Activated T-cell treated with anti-CD3 and anti-CD28 coated beads, Interleukin-2, amount 50 U/mL, for 4 hours (primary cell): ENCODE results near the gene ENAM. TPM values are rescaled to one million over a fixed set of nuclear protein-coding genes. Genes with fewer than 3 reads are reported as not detected.

Source experiments
- ATAC-seq, 2 donors: fragments of 200-7000 bp; cut with Tn5 transposase; one replicate each; pipeline ENCODE4 v1.10.0; 2021
- DNase-seq: peaks from one replicate; pipeline ENCODE4 v3.0.0-alpha.2; 2020
- H3K27me3 Mint-ChIP-seq: one replicate; pipeline ENCODE4 v1.8.0; 2021; ENCODE audit warnings: low read depth, mixed read lengths
- H3K36me3 Mint-ChIP-seq: one replicate; pipeline ENCODE4 v1.8.0; 2022; ENCODE audit warnings: mixed read lengths; ENCODE audit not compliant: insufficient read depth
- H3K4me1 Mint-ChIP-seq: one replicate; pipeline ENCODE4 v1.8.0; 2021; ENCODE audit warnings: low read depth, mixed read lengths
- H3K4me3 Mint-ChIP-seq: one replicate; pipeline ENCODE4 v1.8.0; 2021; ENCODE audit warnings: mild to moderate bottlenecking, moderate library complexity, mixed read lengths
- H3K9me3 Mint-ChIP-seq: one replicate; pipeline ENCODE4 v1.8.0; 2021; ENCODE audit warnings: mixed read lengths
- total RNA-seq, 3 donors: library from RNA; stranded (reverse); gene quantifications; one replicate each; pipeline ENCODE4 v1.2.1, GENCODE V29; 2021

The ENAM gene
- total RNA-seq, 3 donors from 2014 or later = not detected

- H3K4me3 Mint-ChIP-seq = no peak overlapping the region
- DNase-seq = no peak
- H3K4me1 Mint-ChIP-seq = peaks cover 5% of the 10 kb centered on the region
- H3K9me3 Mint-ChIP-seq = no peaks in the 10 kb centered on the region
- H3K36me3 Mint-ChIP-seq = no peaks in the 10 kb centered on the region
- peaks cover 14% of the 10 kb centered on the region for H3K27me3 Mint-ChIP-seq
- no peak for ATAC-seq
Observed at GRCh38 chr4:70608324-70608723, 20.2 kb upstream of the ENAM start.

DNA sequence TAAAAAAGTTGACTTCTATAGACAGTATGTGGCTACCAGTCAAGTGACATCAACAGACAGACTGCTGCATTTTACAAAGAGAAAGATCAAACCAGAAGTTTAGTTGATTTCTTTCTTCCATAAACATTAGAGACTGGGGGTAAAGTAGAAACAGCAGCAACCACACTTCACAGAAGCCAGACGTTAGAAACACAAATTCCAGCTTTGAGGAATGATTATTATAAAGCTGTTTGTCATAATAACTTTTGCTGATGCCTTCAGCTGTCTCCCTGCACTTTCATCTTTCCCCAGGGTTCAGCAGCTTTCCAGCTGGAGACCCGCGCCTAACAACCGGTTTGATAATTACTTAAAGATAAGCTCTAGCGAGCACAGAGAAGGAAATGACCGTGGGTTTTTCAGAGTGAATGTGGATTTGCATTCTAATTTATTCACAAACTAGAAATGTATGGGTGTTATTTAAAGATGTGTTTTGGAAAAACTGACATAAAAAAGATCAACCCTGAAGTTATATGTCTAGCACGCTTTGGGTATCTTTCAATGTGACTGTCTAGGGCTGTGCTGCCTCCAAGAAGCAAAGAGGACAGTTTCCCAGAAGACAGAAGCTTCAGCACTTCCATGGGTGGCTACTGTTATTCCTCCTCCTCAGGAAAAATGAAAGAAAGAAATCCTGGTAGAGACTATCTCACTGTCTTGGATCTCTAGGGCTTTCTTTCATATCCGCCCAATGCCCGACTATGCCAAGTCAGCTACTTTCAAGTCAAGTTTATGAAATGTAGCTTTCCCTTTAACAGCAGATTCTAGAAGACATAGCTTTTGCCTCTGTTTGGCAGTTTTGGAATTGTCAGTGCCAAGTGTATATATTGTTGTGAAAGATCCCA is 15.0 kb upstream of the ENAM start:
- Mint-ChIP-seq H3K4me1 (peaks cover 13% of the 10 kb centered on the region), H3K9me3 (no peaks in the 10 kb centered on the region), H3K27me3 (peaks cover 8% of the 10 kb centered on the region), H3K4me3 (no peak overlapping the region), H3K36me3 (no peaks in the 10 kb centered on the region)
- DNase-seq (no peak), ATAC-seq (peak; percentile 43 to 46)

GRCh38 chr4:70614184-70614555 is 14.4 kb upstream of the ENAM start:
- ATAC-seq (no peak), DNase-seq (no peak)
- Mint-ChIP-seq H3K27me3 (peaks cover 5% of the 10 kb centered on the region), H3K9me3 (no peaks in the 10 kb centered on the region), H3K4me1 (peaks cover 13% of the 10 kb centered on the region), H3K36me3 (no peaks in the 10 kb centered on the region), H3K4me3 (no peak overlapping the region)

DNA sequence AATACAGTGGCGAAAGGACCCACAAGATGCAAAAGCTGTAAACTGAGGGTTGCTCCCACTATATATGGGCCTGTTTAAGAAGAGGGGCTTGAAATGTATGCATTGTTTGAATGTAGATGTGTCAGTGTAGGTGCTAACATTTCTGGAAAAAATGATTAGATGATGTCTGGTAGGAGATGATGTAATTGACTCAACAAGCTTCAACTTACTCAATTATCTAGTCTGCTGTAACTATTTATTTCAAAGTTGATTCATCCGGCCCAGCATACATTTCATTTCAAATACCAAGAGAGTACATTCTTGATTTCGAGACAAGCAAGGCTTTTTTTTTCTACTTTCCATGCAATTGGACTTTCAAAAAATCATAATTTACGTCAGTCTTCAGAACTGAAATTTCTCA is 9.3 kb upstream of the ENAM start:
- Mint-ChIP-seq H3K36me3 (no peaks in the 10 kb centered on the region), H3K4me1 (no peaks in the 10 kb centered on the region), H3K4me3 (no peak overlapping the region), H3K27me3 (no peaks in the 10 kb centered on the region), H3K9me3 (no peaks in the 10 kb centered on the region)
- ATAC-seq = no peak
- DNase-seq = no peak

GRCh38 chr4:70619778-70620177 is 8.8 kb upstream of the ENAM start:
- Mint-ChIP-seq H3K4me1 (no peaks in the 10 kb centered on the region), H3K27me3 (no peaks in the 10 kb centered on the region), H3K36me3 (no peaks in the 10 kb centered on the region), H3K9me3 (no peaks in the 10 kb centered on the region), H3K4me3 (no peak overlapping the region)
- ATAC-seq = no peak
- no peak for DNase-seq

- no peak for DNase-seq
- no peaks in the 10 kb centered on the region for H3K4me1 Mint-ChIP-seq
- H3K36me3 Mint-ChIP-seq = no peaks in the 10 kb centered on the region
- H3K4me3 Mint-ChIP-seq = no peak overlapping the region
- H3K27me3 Mint-ChIP-seq = no peaks in the 10 kb centered on the region
- no peak for ATAC-seq
- no peaks in the 10 kb centered on the region for H3K9me3 Mint-ChIP-seq
Observed at GRCh38 chr4:70623323-70623722, 5.2 kb upstream of the ENAM start.

DNA sequence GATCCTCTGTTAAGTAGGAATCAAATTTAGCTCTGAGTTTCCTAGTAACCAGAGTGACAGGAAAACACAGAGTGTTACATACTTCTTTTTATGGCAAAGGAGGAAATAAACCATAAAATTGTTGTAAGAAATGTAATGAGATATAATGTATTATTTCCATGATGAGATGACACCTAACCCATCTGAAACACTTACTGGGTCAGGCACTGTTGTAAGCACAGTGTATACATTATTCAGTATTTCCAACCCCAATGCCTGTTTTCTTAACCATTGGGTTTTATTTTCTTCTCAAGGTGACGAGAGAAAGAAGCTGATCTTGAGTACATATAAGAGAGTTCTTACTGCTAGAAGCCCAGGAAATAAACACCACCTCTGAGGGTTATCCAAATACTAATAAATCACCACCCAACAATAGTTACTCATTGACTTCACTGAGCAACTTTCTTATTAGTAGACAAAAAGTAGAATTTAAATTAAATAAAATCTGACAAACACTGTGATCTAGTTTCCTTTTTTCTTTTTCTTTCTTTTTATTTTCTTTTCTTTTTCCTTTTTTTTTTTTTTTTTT is 4.2 kb upstream of the ENAM start:
- no peak overlapping the region for H3K4me3 Mint-ChIP-seq
- DNase-seq = no peak
- no peaks in the 10 kb centered on the region for H3K27me3 Mint-ChIP-seq
- H3K36me3 Mint-ChIP-seq = no peaks in the 10 kb centered on the region
- no peaks in the 10 kb centered on the region for H3K9me3 Mint-ChIP-seq
- no peaks in the 10 kb centered on the region for H3K4me1 Mint-ChIP-seq
- ATAC-seq = no peak

GRCh38 chr4:70627620-70628019 is 924 bp upstream of the ENAM start:
- Mint-ChIP-seq H3K27me3 (peaks cover 4% of the 10 kb centered on the region), H3K4me3 (no peak overlapping the region), H3K9me3 (no peaks in the 10 kb centered on the region), H3K36me3 (no peaks in the 10 kb centered on the region), H3K4me1 (no peaks in the 10 kb centered on the region)
- ATAC-seq (no peak), DNase-seq (no peak)

- Mint-ChIP-seq H3K9me3 (no peaks in the 10 kb centered on the region), H3K27me3 (peaks cover 8% of the 10 kb centered on the region), H3K4me1 (no peaks in the 10 kb centered on the region), H3K36me3 (no peaks in the 10 kb centered on the region), H3K4me3 (no peak overlapping the region)
- ATAC-seq = peak; percentile 34 to 35
- DNase-seq = no peak
Observed at GRCh38 chr4:70629469-70630090, 1.0 kb downstream of the ENAM start.

DNA sequence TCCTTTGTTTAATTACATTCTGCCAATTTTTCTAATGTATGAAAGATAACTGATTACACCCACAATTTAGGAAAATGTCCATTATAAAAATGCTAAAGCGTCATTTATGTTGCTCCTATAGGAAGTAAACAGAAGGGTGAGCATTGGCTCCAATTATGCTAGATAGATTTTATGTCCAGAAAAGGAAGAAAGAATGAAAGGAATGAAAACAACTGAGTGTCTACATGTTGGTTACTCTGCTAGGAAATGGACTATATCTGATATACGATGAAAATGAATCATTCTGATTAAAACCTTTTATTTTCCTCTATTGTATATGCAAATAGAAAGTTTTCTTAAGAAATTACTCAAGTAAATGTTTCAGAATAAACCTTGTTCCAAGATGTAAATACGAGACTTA is 1.6 kb downstream of the ENAM start:
- Mint-ChIP-seq H3K36me3 (no peaks in the 10 kb centered on the region), H3K4me3 (no peak overlapping the region), H3K27me3 (peaks cover 8% of the 10 kb centered on the region), H3K4me1 (no peaks in the 10 kb centered on the region), H3K9me3 (no peaks in the 10 kb centered on the region)
- ATAC-seq = no peak
- no peak for DNase-seq

GRCh38 chr4:70632028-70632427 is 3.5 kb downstream of the ENAM start:
- DNase-seq (no peak), ATAC-seq (no peak)
- Mint-ChIP-seq H3K27me3 (peaks cover 8% of the 10 kb centered on the region), H3K4me3 (no peak overlapping the region), H3K36me3 (no peaks in the 10 kb centered on the region), H3K4me1 (no peaks in the 10 kb centered on the region), H3K9me3 (no peaks in the 10 kb centered on the region)

DNA sequence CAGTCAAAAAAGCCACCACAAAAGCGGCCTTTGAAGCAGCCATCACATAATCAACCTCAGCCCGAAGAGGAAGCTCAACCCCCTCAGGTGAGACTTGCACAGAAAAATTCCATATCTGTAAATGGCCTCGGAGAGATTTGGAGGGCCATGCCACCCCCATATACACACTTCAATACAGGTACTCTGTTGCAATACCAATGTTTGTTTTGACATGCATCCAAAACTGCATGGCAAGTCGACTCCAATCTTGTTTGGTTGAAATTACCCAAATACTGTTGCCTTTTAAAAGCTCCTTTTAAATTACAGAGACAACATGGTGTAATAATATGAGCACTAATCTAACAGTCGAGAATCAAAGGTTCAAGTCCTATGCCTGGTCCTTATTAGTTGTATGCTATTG is 5.9 kb downstream of the ENAM start:
- Mint-ChIP-seq H3K27me3 (peaks cover 8% of the 10 kb centered on the region), H3K4me3 (no peak overlapping the region), H3K36me3 (no peaks in the 10 kb centered on the region), H3K9me3 (no peaks in the 10 kb centered on the region), H3K4me1 (no peaks in the 10 kb centered on the region)
- ATAC-seq = no peak
- no peak for DNase-seq

DNA sequence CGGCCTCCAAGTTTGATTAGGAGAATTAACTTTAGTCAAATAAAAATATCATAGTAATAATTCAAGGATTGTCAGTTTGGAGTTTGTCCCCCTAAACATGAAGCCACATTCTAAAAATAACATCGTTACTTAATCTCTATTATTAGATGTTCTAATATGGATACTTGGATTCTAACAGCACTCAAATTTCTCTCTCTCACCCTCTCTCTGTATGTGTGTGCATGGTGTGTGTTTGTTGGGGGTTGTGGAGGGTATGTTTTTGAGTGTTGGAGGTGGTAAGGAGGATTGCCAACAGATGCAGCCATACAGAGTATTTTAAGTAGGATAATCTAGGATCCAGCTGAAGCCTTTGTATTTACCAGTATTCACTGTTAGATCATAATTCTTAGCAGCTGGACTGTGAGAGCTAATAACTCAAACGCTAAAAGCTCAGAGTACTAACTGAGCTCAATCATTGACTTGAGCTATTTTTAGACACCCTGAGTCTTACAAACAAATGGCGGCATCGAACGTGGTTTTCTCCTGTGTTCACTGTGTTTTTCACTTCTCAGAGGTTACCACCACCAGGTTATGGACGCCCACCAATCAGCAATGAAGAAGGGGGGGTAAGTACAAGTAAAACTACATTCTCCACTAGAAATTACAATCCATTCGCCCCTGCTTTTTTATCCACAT is 8.8 kb downstream of the ENAM start:
- no peak overlapping the region for H3K4me3 Mint-ChIP-seq
- H3K4me1 Mint-ChIP-seq = peaks cover 2% of the 10 kb centered on the region
- no peaks in the 10 kb centered on the region for H3K9me3 Mint-ChIP-seq
- DNase-seq (no peak), ATAC-seq (no peak)
- peaks cover 4% of the 10 kb centered on the region for H3K27me3 Mint-ChIP-seq
- no peaks in the 10 kb centered on the region for H3K36me3 Mint-ChIP-seq

GRCh38 chr4:70640192-70640591 is 11.6 kb downstream of the ENAM start:
- Mint-ChIP-seq H3K36me3 (no peaks in the 10 kb centered on the region), H3K27me3 (no peaks in the 10 kb centered on the region), H3K4me1 (peaks cover 2% of the 10 kb centered on the region), H3K9me3 (no peaks in the 10 kb centered on the region), H3K4me3 (no peak overlapping the region)
- ATAC-seq (no peak), DNase-seq (no peak)
